SIG-M5 treated with dmso at 0.1 percent for 504 hours (cell line): ENCODE results near the gene MYO16.

Experiments used
- DNase-seq: peaks from one replicate; lab custom pipeline; 2025; ENCODE audit not compliant: unreplicated experiment; lab: John Stamatoyannopoulos, UW

MYO16 gene

DNA sequence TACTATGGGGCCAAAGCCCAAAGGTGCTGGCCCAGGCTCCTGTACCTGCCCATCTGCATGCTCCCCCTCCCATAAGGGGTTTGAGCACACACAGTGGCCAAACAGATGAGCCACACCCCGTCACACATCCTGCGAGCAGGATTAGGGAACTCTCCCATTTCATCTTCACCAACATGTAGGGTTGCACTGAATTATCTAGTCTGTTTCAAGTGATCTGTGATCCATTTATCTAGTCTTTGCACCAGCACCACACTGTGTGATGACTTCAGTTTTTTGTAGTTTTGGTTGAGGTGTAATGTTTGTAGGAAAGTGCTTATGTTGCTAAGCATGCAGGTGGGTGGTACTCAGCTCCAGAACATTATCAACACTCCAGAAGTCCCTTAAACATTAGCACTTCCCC, 249.3 kb downstream of the MYO16 start:
- no peak for DNase-seq

GRCh38 chr13:108889324-108889984, 260.0 kb downstream of the MYO16 start:
- DNase-seq: no peak

GRCh38 chr13:108895220-108895704, 265.9 kb downstream of the MYO16 start:
- DNase-seq: peak; percentile 53

GRCh38 chr13:108897955-108898354, 268.5 kb downstream of the MYO16 start:
- DNase-seq: no peak

DNA sequence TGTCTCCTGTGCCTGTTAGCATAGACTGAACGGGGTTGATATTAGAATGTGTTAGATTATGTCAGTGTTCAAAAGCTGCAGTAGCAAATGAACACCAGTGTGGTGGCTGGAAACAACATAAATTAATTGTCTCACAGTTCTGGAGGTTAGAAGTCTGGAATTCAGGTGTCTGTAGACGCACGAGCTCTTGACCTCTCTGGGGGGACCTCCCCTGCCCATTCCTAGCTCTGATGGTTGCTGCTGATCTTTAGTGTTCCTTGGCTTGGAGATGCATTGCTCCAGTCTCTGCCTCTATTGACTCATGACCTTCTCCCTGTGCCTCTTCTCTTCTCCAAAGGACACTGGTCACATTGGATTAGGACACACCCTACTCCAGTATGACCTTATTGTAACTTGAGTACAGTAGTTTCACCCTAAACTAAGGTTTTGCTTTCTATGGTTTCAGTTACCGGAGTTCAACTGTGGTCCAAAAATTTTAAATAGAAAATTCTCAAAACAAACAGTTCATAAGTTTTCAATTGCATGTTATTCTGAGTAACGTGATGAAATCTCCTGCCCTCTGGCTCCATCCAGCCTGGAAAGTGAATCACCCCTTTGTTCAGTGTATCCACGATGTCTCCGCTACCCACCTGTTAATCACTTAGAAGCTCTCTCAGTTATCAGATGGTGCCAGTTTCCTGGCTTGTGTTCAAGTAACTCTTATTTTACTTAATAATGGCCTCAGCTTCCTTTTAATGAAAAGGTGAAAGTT, 273.2 kb downstream of the MYO16 start:
- DNase-seq: no peak

GRCh38 chr13:108903613-108904012, 274.2 kb downstream of the MYO16 start:
- no peak for DNase-seq

- peak; percentile 10 for DNase-seq
Observed at GRCh38 chr13:108911807-108912206, 282.4 kb downstream of the MYO16 start.

DNA sequence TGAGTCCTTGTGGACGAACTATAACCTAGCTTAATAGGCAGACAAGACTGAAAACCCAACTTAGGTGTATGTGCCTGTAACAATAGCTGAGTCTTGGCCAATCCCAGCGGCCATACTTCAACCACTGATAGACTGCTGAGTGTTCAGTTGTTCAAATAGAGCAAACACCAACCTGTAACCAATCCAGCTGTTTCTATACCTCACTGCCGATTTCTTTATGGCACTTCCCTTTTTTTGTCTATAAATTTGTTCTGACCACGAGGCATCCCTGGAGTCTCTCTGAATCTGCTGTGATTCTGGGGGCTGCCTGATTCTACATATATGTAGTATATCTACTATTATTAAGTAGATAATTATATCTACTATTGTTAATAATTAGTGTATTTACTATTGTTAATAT, 284.3 kb downstream of the MYO16 start:
- DNase-seq: peak; percentile 15

DNA sequence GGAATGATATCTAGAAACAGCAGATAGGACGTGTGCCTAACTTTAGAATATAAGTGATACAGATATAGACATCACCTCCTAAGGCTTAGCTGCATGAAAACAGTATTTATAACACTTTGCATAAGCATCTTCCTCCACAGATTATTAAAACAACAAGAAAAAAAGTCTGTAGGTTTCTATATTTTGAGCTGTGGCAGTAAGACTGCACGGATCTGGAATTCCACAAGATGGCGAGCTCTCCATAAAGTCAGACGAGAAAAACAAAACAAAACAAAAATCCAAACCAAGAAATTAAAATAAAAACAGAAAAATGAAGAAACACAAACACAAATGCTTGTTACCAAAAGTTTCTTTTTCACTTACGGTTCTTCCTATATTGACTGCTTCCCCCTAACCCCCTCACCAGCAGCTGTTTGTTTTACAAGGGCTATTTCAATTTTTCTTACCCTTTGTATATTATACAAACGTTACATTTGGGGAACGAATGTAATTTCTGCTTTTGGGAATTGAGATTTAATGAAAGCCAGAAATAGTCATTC, 285.8 kb downstream of the MYO16 start:
- DNase-seq: peak; percentile 51

DNA sequence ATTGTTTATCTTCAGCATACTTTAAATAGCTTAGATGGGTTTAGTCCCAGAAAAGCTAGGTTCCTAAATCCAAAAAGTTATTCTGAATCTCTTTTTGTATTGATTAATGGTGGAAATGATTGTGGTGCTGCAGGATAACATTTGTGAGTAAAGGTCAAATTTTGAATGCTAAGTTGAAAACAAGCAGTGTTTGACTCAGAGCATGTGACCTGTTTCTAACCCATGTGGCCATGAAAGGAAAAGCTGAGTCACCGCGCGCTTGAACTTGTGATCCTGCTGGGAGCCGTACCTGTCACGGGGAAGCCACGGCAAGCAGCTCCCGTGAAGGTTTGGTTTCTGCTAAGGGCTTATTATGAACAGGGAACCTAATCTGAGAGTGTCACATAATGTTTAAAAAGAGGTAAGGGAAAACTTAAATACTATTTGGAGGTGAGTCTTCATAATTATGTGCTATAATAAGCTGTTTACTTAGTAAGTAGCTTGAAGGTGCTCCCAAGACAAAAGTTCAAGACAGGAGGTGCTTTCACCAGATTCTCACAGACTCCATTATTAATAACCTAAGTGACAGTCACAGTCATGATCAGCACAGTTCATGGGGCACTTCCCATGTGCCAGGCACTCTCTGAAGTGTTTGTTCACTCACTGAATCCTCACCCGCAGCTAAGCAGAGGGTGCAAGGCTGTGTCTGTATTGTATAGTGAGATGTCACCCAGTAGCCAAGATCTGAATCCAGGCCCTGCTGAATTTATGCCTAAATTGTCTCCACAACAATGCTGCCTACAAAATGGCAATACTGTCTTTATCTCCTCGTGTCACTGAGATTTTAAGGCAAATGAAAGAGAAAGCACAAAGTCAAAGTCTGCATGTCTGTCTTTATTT, 286.5 kb downstream of the MYO16 start:
- DNase-seq: peak; percentile 71

- no peak for DNase-seq
Observed at GRCh38 chr13:108917581-108917980, 288.2 kb downstream of the MYO16 start.

- peak; percentile 32 for DNase-seq
Observed at GRCh38 chr13:108919036-108919907, 289.9 kb downstream of the MYO16 start.

DNA sequence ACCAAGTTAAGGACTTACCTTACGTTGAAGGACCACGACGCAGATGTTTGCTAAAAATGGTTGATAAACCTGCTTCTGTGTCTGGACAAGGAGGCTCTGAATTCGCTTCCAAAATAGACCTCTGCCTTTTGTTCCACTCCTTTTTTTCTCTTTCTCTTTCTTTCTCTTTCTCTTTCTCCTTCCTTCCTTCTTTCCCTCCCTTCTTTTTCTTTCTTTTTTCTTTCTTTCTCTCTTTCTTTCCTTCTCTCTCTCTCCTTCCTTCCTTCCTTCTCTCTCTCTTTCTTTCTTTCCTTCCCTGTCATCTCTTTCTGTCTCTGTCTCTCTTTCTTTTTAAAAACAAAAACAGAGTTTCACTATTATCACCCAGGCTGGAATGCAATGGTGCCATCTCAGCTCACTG, 290.7 kb downstream of the MYO16 start:
- DNase-seq: no peak

- DNase-seq: no peak
Observed at GRCh38 chr13:108921238-108921637, 291.8 kb downstream of the MYO16 start.

GRCh38 chr13:108922108-108922507, 292.7 kb downstream of the MYO16 start:
- DNase-seq: no peak

GRCh38 chr13:108923386-108924047, 294.1 kb downstream of the MYO16 start:
- no peak for DNase-seq

- DNase-seq: no peak
Observed at GRCh38 chr13:108924134-108924533, 294.7 kb downstream of the MYO16 start.

- DNase-seq: no peak
Observed at GRCh38 chr13:108924541-108924940, 295.1 kb downstream of the MYO16 start.

- DNase-seq: no peak
Observed at GRCh38 chr13:108925070-108925469, 295.7 kb downstream of the MYO16 start.

DNA sequence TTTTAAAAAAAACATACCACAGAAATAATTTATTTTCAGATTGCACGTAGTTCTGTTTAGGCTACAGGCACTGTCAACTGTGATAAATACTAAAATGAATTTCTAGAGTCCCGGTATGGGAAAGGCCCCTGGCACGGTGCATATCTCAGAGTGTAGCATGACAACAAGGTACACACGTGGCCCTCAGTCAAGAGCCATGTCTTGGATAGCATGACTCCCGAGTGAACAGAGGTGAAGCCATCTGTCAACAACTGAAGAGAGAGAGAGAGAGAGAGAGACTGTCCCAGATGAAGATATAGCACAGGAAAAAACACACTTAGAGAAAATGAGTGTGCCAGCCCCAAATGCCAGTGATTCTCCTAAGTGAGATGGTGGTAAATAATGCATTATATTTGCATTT, 297.5 kb downstream of the MYO16 start:
- DNase-seq: no peak
